Ureter (tissue), 1 donor: Measurements from ENCODE around the gene ICAM2. TPM values are rescaled to one million over a fixed set of nuclear protein-coding genes. Genes with fewer than 3 reads are reported as not detected.

Source experiments
- DNase-seq: peaks from one replicate; pipeline ENCODE4 v3.0.0-alpha.2; 2020; ENCODE audit warnings: low spot score
- total RNA-seq: library from RNA; stranded (reverse); gene quantifications from one replicate; pipeline ENCODE4 v1.2.4, GENCODE V29; 2023
- donor health status: DM: yes; HTN: yes; CAD: no.

ICAM2 gene
- 39.0 TPM for total RNA-seq

GRCh38 chr17:64020056-64020766 lies at the start of gene ICAM2:
Gene ICAM2, minus strand, starts transcription at chr17:64020633. Its CDS starts 13,942 bp downstream, at chr17:64006691.
- DNase-seq, result peak; percentile 70

- DNase-seq, result no peak
These were observed 49.8 kb upstream of the ICAM2 start for GRCh38 chr17:64070213-64070612.

- DNase-seq, result no peak
These were observed 48.7 kb upstream of the ICAM2 start for GRCh38 chr17:64069143-64069542.

GRCh38 chr17:64067657-64068056 lies 47.2 kb upstream of the ICAM2 start:
- no peak for DNase-seq

- DNase-seq, result no peak
These were observed 46.3 kb upstream of the ICAM2 start for GRCh38 chr17:64066716-64067115.

GRCh38 chr17:64065161-64065560 lies 44.7 kb upstream of the ICAM2 start:
- no peak for DNase-seq

GRCh38 chr17:64064331-64064730 lies 43.9 kb upstream of the ICAM2 start:
- DNase-seq, result no peak

GRCh38 chr17:64063766-64064224 lies 43.4 kb upstream of the ICAM2 start:
- DNase-seq, result peak; percentile 68

- no peak for DNase-seq
These were observed 42.7 kb upstream of the ICAM2 start for GRCh38 chr17:64063088-64063487.

- DNase-seq, result no peak
These were observed 40.9 kb upstream of the ICAM2 start for GRCh38 chr17:64061178-64061898.

- DNase-seq, result no peak
These were observed 39.9 kb upstream of the ICAM2 start for GRCh38 chr17:64060331-64060730.

GRCh38 chr17:64059756-64060155 lies 39.3 kb upstream of the ICAM2 start:
- no peak for DNase-seq

- no peak for DNase-seq
These were observed 38.2 kb upstream of the ICAM2 start for GRCh38 chr17:64058621-64059020.

- no peak for DNase-seq
These were observed 37.3 kb upstream of the ICAM2 start for GRCh38 chr17:64057701-64058263.

GRCh38 chr17:64056269-64057005 lies 36.0 kb upstream of the ICAM2 start:
- no peak for DNase-seq

GRCh38 chr17:64055183-64056142 lies 35.0 kb upstream of the ICAM2 start:
- no peak for DNase-seq

- no peak for DNase-seq
These were observed 33.9 kb upstream of the ICAM2 start for GRCh38 chr17:64054304-64054703.

- no peak for DNase-seq
These were observed 32.7 kb upstream of the ICAM2 start for GRCh38 chr17:64053101-64053500.

- DNase-seq, result no peak
These were observed 30.7 kb upstream of the ICAM2 start for GRCh38 chr17:64051153-64051552.

GRCh38 chr17:64048805-64049204 lies 28.4 kb upstream of the ICAM2 start:
- no peak for DNase-seq

GRCh38 chr17:64045176-64045575 lies 24.7 kb upstream of the ICAM2 start:
- DNase-seq, result no peak
